H7 (cell line): ENCODE results near the gene SNAI1. TPM values are rescaled to one million over a fixed set of nuclear protein-coding genes. Genes with fewer than 3 reads are reported as not detected.

Source experiments
- total RNA-seq: library from RNA; depleted of rRNA; stranded (reverse); fragments of >200 nt; shearing (Covaris generic); gene quantifications from 2 replicates; pipeline ENCODE4 v1.2.3, GENCODE V29; 2014; rRNA removed

The SNAI1 gene
- total RNA-seq, 1 experiment from 2014 or later: 9.4 TPM

Other genes with a start within 250 kb of the SNAI1 start
- gene SLC9A8, start 170.2 kb upstream of the SNAI1 start, total RNA-seq: 6.4 and 6.7 TPM in 2 replicates
- 9.7 and 11.5 TPM in 2 replicates for gene SPATA2, start 67.5 kb upstream of the SNAI1 start, total RNA-seq
- 75.7 and 76.4 TPM in 2 replicates for gene RNF114, start 46.6 kb upstream of the SNAI1 start, total RNA-seq
- gene UBE2V1, start 130.2 kb downstream of the SNAI1 start, total RNA-seq: 65.1 and 72.9 TPM in 2 replicates
- gene PEDS1, start 170.7 kb downstream of the SNAI1 start, total RNA-seq: 45.3 and 47.7 TPM in 2 replicates
- 23.5 and 23.6 TPM in 2 replicates for gene CEBPB, start 207.8 kb downstream of the SNAI1 start, total RNA-seq